NB4 (cell line): Measurements from ENCODE around the gene MEGF11.

Experiments used
- MYC ChIP-seq: IDR thresholded peaks from 2 replicates; pipeline ENCODE4 v1.6.1; 2011; ENCODE audit warnings: low read depth, low read length
- POLR2A ChIP-seq: IDR thresholded peaks from 2 replicates; pipeline ENCODE4 v1.6.1; 2011; ENCODE audit warnings: mild to moderate bottlenecking; ENCODE audit not compliant: insufficient read length; ENCODE audit errors: extremely low read depth
- TF ChIP-seq, protein P1 (sequence below): IDR thresholded peaks from one replicate; pipeline ENCODE4 v1.5.1; 2012; ENCODE audit warnings: low read depth, low read length
- TF ChIP-seq, protein P2 (sequence below): IDR thresholded peaks from 2 replicates; pipeline ENCODE4 v1.6.1; 2011; ENCODE audit warnings: low read depth, low read length

DNA sequence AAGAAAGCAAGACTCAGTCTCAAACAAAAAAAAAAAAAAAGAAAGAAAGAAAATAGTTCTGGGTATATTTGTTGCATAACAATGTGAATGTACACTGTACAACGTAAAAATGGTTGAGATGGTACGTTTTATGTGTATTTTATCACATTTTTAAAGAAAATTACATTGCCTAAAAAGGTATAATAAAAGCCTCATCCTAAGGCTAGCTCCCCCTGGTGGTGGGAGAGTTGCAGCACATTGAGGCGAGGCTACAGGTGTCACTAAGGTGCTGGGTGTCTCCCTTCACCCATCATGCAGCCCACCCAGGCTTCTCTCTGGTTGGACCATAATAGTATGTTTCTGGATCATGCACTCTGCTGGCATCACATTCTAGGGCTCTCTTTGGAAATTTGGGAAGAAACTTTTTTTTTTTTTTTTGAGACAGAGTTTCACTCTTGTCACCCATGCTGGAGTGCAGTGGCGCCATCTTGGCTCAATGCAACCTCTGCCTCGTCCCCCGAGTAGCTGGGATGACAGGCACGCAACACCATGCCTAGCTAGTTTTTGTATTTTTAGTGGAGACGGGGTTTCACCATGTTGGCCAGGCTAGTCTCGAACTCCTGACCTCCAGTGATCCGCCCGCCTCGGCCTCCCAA, 396.6 kb downstream of the MEGF11 start:
- TF ChIP-seq, protein P1, sequence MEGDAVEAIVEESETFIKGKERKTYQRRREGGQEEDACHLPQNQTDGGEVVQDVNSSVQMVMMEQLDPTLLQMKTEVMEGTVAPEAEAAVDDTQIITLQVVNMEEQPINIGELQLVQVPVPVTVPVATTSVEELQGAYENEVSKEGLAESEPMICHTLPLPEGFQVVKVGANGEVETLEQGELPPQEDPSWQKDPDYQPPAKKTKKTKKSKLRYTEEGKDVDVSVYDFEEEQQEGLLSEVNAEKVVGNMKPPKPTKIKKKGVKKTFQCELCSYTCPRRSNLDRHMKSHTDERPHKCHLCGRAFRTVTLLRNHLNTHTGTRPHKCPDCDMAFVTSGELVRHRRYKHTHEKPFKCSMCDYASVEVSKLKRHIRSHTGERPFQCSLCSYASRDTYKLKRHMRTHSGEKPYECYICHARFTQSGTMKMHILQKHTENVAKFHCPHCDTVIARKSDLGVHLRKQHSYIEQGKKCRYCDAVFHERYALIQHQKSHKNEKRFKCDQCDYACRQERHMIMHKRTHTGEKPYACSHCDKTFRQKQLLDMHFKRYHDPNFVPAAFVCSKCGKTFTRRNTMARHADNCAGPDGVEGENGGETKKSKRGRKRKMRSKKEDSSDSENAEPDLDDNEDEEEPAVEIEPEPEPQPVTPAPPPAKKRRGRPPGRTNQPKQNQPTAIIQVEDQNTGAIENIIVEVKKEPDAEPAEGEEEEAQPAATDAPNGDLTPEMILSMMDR = peak; percentile 85
- TF ChIP-seq POLR2A (no peak), MYC (no peak)
- TF ChIP-seq, protein P2, sequence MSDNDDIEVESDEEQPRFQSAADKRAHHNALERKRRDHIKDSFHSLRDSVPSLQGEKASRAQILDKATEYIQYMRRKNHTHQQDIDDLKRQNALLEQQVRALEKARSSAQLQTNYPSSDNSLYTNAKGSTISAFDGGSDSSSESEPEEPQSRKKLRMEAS = no peak
